Occipital lobe (tissue), 2 donors: ENCODE data around the gene SLC25A13. TPM values are rescaled to one million over a fixed set of nuclear protein-coding genes. Genes with fewer than 3 reads are reported as not detected.
"Not testable (repeated sequence)": the region's sequence is repeated elsewhere in the genome, so short reads cannot be mapped to it uniquely, and the experiment has no call there.

Experiments
- DNase-seq: peaks from one replicate; lab custom pipeline; 2025; lab: John Stamatoyannopoulos, UW
- total RNA-seq: library from RNA; depleted of rRNA; stranded (reverse); fragments of >200 nt; gene quantifications from one replicate; pipeline ENCODE4 v1.2.3, GENCODE V29; 2014

The SLC25A13 gene
- total RNA-seq, 1 donor from 2014 or later: 10.6 TPM

GRCh38 chr7:96169439-96169838, 152.5 kb downstream of the SLC25A13 start:
- DNase-seq: no peak

DNA sequence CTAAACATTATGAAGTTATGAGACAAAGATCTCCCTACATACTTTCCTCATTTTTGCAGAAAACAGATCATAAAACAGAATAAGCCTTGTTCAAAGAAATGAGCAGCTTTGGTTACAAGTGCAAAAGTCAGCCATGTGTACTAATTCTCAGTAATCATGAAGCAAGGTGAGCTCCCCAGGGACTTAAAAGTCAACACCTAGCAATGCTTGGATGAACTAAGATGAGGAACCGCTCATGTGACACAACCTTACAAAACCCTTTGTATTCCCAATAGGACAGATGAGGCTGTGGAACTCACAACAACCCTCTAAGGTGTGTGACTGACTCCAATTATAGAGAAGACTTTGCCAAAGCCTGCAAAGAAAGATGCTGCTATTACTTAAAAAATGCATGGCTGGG, 154.5 kb downstream of the SLC25A13 start:
- DNase-seq: no peak

DNA sequence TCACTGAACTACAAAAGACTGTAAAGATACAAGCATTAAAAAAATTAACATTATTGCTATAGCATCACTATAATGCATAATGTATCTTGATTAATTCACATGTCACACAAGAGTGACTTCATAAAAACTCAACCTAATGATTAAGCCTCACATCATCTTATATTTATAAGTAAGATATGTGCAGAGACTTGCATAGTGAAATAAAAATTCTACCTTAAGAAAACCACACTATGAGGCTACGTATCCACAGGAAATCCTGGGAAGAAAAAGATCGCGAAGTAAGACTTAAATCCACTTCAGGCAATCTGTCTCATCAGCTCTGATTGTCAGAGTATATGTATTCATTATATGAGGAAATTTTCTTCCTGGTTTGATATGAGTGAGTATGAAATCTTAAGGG, 160.0 kb downstream of the SLC25A13 start:
- no peak for DNase-seq

DNA sequence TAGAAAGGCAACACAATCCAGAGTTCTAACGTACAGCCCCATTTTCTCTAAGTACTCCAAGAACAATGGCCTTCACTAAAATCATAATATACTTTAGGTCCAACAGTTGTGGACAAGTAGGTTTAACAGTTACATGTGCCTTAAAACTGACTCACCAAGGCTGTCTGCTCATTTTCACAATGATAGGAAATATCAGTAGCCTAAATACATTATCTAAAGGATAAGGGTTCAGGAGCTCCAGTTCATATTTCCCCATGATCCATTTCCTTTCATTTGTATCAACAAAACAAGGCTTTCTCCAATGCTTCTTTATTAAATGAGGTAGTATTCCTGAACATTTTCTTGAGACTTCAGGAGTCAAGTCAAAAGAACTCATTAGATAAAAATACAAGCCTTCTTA, 164.0 kb downstream of the SLC25A13 start:
- DNase-seq: no peak

- not testable (repeated sequence) for DNase-seq
Observed at GRCh38 chr7:96154506-96154905, 167.4 kb downstream of the SLC25A13 start.

GRCh38 chr7:96152706-96153105, 169.2 kb downstream of the SLC25A13 start:
- DNase-seq: no peak

DNA sequence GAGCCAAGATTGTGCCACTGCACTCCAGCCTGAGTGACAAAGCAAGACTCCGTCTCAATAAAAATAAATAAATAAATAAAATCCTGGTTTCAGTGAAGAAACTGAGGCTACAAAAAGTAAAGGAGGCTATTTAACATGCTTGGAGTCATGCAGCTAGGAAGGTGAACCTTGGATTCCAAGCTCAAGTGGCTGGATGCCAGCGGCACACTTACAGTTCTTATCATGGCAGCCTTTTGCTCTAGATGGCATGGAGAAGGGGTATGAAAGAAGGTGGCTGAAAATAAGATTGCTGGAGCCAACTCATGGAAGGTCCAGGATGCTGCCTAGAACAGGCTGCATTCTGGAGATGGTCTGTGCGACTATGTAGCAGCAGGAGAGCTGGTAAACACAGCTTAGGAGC, 170.0 kb downstream of the SLC25A13 start:
- no peak for DNase-seq

DNA sequence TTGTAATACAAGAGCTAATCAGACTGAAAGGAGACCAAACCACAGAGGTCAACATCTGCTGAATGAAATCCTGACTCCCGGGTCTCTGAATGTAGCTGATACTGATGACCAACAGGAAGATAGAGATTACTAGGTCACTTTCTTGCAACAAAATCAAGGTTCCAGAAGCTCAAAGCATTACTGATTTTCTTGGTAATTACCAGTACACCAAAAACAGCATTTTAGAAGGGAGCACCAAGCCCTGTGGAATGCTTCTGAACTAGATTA, 177.7 kb downstream of the SLC25A13 start:
- no peak for DNase-seq

DNA sequence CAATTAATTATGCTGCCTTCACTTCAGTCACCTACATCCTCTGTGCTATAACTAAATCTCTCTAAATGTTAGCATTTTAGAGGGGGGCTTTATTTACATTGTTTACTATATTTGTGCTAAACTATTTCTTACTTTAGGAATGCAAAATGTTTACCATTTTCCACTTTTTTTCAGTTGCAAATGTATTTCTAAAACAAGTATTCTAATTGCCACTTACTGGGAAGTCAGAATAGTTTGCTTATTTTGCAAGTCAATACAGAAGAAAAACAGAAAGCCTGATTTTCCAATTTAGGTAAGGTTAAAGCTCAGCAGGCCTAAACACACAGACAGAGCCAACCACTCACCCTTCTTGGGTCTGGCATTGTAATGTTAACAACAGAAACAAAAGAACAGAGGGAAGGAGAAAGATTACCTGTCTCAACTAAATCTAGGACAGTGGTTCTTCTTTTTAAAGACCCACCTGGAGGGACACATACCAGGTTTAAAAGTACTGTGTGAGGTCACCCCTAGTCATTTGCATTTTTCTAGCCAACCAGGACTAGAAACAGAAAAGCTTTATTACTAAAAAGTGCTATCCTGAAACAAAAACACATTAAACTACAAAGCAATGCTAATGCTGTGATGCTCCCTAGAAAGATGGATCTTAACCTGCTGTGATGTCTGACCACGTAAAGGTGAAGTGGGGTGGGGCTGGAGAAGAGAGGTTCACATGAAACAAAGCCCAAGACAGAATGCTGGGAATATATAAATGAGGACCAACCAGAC, 178.2 kb downstream of the SLC25A13 start:
- DNase-seq: no peak

DNA sequence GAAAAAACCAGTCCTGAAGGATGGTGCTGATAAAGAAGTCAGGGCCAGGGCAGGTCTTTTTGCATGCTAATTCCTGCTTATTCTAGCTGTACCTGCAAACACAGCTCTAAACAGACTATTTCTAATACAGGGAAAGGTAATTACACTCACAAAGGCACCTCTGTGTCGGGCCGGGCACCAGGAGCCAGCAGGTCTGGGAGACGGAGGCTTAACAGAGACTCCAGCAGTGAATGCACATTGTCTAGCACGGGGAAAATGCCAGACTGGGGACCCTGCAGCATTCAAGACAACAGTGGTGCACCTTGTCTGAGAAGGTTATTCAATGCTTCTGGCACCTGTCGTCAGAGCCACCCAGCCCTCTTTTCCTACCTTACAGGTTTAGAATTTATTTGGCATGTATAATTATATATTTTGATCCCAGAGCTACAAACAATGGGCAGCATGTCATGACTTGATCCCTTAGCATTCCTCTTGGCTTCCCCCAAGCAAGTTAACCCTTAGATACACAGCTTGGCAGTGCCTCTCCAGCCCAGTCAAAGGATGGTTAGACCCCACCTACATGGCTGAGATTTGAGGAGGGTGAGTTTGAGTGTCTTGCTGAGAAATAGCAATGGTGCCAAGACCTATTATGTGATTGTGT, 185.2 kb downstream of the SLC25A13 start:
- DNase-seq: no peak

- DNase-seq: no peak
Observed at GRCh38 chr7:96135241-96135640, 186.7 kb downstream of the SLC25A13 start.

GRCh38 chr7:96131525-96131924, 190.4 kb downstream of the SLC25A13 start:
- no peak for DNase-seq

GRCh38 chr7:96127746-96128145, 194.2 kb downstream of the SLC25A13 start:
- DNase-seq: no peak

GRCh38 chr7:96126382-96126781, 195.5 kb downstream of the SLC25A13 start:
- DNase-seq: no peak

GRCh38 chr7:96122746-96123145, 199.2 kb downstream of the SLC25A13 start:
- DNase-seq: no peak

- no peak for DNase-seq
Observed at GRCh38 chr7:96121752-96122151, 200.1 kb downstream of the SLC25A13 start.

DNA sequence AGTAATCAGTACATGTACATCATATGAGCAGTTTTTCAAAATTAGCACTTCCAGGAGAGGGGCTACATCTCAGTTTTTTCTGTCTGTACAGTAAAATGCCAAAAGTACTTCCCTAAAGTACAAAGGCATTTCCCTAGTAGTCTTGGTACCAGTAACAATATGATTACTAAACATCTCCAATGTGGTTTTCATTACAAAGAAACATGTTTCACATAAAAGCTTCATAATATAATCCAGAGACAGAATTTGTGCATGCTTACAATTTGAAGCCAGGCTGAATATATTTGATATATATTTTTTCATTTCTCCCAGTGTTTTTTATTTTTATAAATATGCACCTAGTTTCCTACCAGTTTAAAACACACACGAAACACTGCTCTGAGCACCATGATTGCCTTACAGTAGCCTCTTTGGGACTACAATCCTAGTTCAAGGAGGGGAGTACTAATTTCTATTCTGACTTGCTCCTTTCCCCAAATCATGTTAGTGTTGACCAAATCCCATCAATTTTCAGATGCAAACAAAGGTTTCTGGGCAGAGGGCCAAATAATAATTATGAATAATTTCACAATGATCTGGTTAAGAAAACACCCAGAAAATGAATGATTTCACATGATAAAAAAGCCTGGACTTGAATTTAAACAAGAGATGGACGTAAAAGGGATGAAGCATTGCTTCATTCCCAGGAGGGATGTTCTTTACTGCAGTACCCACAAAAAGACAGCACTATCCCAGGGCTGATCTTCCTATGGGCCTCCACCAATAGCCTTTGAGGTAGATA, 201.3 kb downstream of the SLC25A13 start:
- DNase-seq: no peak

GRCh38 chr7:96118449-96119001, 203.4 kb downstream of the SLC25A13 start:
- no peak for DNase-seq

DNA sequence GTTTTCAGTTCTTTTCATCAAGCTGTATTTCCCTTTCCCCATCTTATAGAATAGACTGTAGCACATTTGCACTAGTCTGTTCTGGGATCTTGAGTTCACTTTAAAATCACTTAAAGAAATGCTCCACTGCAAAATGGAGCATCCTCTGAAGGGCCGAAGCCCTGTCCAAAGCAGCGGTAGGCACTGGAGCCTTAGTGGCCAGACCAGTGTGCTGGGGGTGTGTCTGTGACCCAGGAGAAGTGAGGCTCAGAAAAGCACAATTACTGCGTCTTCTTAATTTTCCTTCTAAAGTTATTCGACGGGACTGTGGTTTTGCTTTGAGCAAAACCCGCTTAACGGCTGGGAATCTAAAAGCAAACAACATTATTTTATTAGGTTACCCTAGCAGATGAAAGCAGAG, 205.7 kb downstream of the SLC25A13 start:
- no peak for DNase-seq

GRCh38 chr7:96114190-96114589, 207.7 kb downstream of the SLC25A13 start:
- DNase-seq: no peak

- no peak for DNase-seq
Observed at GRCh38 chr7:96111405-96111804, 210.5 kb downstream of the SLC25A13 start.

- no peak for DNase-seq
Observed at GRCh38 chr7:96104984-96105383, 216.9 kb downstream of the SLC25A13 start.
